ENCODE results near the gene ERC2.

ERC2 gene

DNA sequence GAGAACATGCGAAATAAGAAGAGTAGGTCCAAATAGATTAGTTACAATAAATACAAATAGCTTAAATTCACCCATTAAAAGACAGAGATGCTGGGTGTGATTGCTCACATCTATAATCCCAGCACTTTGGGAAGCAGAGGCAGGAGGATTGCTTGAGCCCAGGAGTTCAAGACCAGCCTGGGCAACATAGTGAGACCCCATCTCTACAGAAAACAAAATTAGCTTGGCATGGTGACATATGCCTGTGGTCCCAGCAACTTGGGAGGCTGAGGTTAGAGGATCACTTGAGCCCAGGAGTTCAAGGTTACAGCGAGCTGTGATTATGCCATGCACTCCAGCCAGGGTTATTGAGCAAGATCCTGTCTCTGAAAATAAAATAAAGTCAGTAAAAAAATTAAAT, 872.1 kb downstream of the ERC2 start:
- DNase-seq, result no peak
- no peak overlapping the region for H3K4me3 Mint-ChIP-seq
- no peaks in the 10 kb centered on the region for H3K27me3 Mint-ChIP-seq
- no peak for ATAC-seq (replicated peaks)
- H3K4me1 Mint-ChIP-seq (ENCODE audit: low read depth in 2 of 2), result no peaks in the 10 kb centered on the region
- no peaks in the 10 kb centered on the region for H3K36me3 Mint-ChIP-seq (ENCODE audit: insufficient read depth)
- H3K27ac Mint-ChIP-seq, result no peak overlapping the region
- H3K9me3 Mint-ChIP-seq, result peaks cover 0 to 15% of the 10 kb centered on the region in 2 donors

DNA sequence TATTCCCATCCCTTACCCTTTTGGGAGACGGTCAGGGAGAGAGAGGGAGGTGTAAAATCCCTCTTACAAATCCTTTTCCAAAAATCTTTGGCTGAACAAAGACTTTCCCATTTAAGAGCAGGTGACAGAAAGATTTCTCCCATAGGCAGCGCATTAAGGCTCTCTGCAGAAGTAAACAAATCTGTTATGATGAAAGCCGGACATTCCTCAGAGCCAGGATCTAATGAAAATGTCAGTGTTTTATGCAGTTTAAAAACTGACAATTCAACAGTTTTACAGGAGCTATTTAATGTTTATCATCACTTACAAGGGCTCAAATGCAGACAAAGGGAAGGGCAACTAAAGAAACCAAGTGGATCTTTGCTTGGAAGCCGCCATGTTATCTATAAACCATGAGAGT, 872.8 kb downstream of the ERC2 start:
- no peak for DNase-seq
- no peak for ATAC-seq (replicated peaks)
- Mint-ChIP-seq H3K9me3 (peaks cover 0 to 15% of the 10 kb centered on the region in 2 donors), H3K4me3 (no peak overlapping the region), H3K4me1 (ENCODE audit: low read depth in 2 of 2) (no peaks in the 10 kb centered on the region), H3K27me3 (no peaks in the 10 kb centered on the region), H3K27ac (no peak overlapping the region), H3K36me3 (ENCODE audit: insufficient read depth) (no peaks in the 10 kb centered on the region)

DNA sequence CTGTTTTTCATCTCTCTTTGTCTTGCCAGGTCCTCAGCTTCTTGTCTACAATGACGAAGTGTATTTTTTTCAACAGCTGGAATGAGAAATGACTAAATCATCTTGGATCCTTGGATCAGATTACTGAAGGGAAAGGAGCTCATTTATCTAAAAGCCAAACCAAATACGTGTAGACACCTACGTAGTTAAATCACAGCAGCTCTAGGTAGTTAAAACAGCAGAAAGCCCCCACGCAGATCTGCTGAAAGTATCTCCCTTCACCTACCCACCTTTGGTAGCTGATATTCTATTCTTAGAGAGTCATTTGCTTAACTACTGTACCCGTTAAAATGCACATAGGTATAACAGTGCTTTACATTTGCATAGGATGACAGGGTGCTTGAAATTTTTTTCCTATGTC, 875.7 kb downstream of the ERC2 start:
- DNase-seq (no peak), ATAC-seq (replicated peaks) (no peak)
- H3K27ac Mint-ChIP-seq, result no peak overlapping the region
- no peaks in the 10 kb centered on the region for H3K4me1 Mint-ChIP-seq (ENCODE audit: low read depth in 2 of 2)
- H3K27me3 Mint-ChIP-seq, result no peaks in the 10 kb centered on the region
- no peak overlapping the region for H3K4me3 Mint-ChIP-seq
- H3K36me3 Mint-ChIP-seq (ENCODE audit: insufficient read depth), result no peaks in the 10 kb centered on the region
- H3K9me3 Mint-ChIP-seq, result peaks cover 7 to 13% of the 10 kb centered on the region in 2 donors

DNA sequence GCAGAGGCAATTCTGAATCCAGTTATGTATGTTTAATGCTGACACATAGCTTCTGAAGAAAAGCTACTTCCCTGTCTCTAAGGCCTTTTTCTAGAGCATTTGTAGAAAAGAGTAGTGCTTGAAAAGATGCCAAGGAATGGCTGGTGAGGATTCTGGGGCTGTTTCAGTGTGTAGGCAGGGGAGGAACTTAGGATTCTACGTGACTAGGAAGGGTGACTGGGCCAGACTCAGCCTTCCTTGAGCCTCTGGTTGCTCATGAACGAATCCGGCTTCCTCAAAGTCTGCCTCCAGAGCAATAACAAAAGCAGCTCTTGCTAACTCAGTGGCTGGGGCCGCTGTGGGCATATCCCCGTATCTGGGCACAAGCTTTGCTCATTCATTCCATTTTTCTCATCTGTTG, 876.4 kb downstream of the ERC2 start:
- Mint-ChIP-seq H3K27ac (no peak overlapping the region), H3K4me3 (no peak overlapping the region), H3K4me1 (ENCODE audit: low read depth in 2 of 2) (no peaks in the 10 kb centered on the region), H3K9me3 (peaks cover 7 to 11% of the 10 kb centered on the region in 2 donors), H3K36me3 (ENCODE audit: insufficient read depth) (no peaks in the 10 kb centered on the region), H3K27me3 (no peaks in the 10 kb centered on the region)
- DNase-seq, result no peak
- no peak for ATAC-seq (replicated peaks)

DNA sequence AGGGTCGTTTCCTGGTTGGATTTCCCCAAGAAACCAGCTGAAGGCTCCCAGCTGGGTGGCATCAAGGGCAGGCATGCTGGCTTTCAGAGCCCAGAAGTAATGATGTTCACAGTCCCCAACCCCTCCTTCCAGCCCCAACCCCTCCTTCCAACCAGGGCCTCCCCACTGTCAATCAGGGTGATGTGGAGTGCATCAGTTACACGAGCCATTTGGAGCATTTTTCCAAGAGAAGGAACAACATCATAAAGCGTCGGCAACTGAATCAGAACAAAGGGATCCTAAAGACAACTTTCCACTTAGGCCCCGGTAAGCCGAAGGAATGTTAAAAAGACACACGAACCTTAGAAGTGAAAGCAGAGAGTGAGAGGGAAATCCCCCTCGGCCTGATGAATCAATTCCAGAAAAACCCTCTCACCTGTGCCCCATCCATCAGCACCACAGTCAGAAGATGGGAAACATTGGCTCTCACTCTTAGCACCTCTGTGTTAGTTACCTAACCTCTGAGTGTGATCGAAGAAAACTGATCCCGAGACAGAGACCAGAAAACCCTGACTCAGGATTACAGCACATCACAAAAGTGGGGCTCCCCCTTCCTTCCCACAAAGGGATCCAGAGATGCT, 880.0 kb downstream of the ERC2 start:
- Mint-ChIP-seq H3K4me1 (ENCODE audit: low read depth in 2 of 2) (no peaks in the 10 kb centered on the region), H3K36me3 (ENCODE audit: insufficient read depth) (no peaks in the 10 kb centered on the region), H3K4me3 (no peak overlapping the region), H3K9me3 (peaks cover 4 to 7% of the 10 kb centered on the region in 2 donors), H3K27me3 (no peaks in the 10 kb centered on the region), H3K27ac (no peak overlapping the region)
- no peak for ATAC-seq (replicated peaks)
- DNase-seq, result no peak

DNA sequence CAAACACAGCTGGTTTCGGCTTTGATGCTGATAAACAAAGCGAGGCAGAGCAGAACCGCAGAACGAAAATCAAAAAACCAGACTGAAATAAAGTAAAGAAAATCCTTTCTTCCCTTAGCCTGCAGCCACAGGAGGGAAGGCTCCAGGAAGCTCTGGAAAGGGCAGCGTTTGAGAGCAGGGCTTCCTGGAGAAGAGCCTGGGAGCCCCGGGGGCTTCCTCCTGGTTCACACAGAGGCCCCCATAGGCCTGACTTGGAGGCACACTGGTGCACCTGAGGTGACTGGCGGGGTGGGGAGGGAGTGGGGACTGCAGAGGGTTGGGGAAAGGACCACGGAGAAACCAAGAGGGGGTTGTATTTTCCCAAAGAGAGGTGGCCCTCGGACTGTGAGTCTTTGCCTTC, 882.4 kb downstream of the ERC2 start:
- DNase-seq (no peak), ATAC-seq (replicated peaks) (no peak)
- Mint-ChIP-seq H3K27ac (no peak overlapping the region), H3K4me1 (ENCODE audit: low read depth in 2 of 2) (no peaks in the 10 kb centered on the region), H3K36me3 (ENCODE audit: insufficient read depth) (no peaks in the 10 kb centered on the region), H3K27me3 (no peaks in the 10 kb centered on the region), H3K4me3 (no peak overlapping the region), H3K9me3 (peaks cover 3 to 7% of the 10 kb centered on the region in 2 donors)

DNA sequence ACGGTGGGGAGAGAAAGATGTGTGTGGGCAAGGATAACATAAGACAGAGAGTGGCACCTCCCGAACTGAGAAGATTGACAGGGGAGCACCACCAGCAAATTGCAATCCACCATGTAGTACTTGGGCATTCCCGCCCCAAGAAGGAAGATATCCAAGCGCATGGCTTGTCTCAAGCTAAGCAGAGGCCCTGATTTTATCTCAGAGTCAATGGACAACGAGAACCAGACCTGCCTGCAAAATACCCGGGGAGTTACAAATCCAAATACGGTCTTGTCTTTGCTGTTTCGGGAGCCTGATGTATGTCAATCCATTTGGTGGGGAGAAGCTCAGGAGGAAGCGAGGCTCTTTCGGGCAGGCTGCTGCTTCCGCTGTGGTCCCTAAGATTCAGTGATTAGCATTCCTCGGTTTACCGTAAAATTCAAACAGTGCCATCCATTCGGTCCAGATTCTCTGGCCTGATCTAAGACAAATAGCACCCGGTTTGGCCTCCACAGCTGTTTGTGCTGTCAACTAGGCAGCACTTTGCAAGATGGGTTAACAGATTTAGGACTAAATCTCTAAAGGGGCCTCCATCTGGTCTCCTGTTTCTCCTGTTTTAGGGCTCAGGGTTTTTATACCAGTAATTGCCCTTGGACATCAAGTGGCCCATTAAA, 883.4 kb downstream of the ERC2 start:
- Mint-ChIP-seq H3K4me1 (ENCODE audit: low read depth in 2 of 2) (no peaks in the 10 kb centered on the region), H3K36me3 (ENCODE audit: insufficient read depth) (no peaks in the 10 kb centered on the region), H3K27ac (no peak overlapping the region), H3K4me3 (no peak overlapping the region), H3K27me3 (no peaks in the 10 kb centered on the region), H3K9me3 (peaks cover 4 to 7% of the 10 kb centered on the region in 2 donors)
- DNase-seq (no peak), ATAC-seq (replicated peaks) (no peak)

DNA sequence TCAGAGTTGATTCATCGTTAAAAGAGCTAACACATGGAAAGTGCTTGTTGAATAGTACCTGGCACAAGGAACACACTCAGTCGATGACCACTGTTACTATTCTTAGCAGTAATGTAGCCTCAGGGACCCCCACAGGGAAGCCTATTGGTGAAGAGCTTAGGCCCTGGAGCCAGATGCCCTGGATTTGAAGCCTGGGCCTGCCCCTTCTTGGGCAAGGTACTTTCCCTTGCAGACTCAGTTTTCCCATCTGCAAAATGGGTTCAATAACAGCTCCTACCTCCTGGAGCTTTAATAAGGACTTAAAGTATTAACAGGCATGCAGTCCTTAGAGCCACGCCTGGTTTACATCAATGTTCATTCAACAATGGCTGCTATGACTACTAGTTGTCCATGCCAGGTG, 884.2 kb downstream of the ERC2 start:
- no peaks in the 10 kb centered on the region for H3K4me1 Mint-ChIP-seq (ENCODE audit: low read depth in 2 of 2)
- H3K27me3 Mint-ChIP-seq, result no peaks in the 10 kb centered on the region
- no peak overlapping the region for H3K4me3 Mint-ChIP-seq
- no peaks in the 10 kb centered on the region for H3K36me3 Mint-ChIP-seq (ENCODE audit: insufficient read depth)
- ATAC-seq (replicated peaks) (no peak), DNase-seq (no peak)
- H3K27ac Mint-ChIP-seq, result no peak overlapping the region
- H3K9me3 Mint-ChIP-seq, result peaks cover 4% of the 10 kb centered on the region in 2 donors

DNA sequence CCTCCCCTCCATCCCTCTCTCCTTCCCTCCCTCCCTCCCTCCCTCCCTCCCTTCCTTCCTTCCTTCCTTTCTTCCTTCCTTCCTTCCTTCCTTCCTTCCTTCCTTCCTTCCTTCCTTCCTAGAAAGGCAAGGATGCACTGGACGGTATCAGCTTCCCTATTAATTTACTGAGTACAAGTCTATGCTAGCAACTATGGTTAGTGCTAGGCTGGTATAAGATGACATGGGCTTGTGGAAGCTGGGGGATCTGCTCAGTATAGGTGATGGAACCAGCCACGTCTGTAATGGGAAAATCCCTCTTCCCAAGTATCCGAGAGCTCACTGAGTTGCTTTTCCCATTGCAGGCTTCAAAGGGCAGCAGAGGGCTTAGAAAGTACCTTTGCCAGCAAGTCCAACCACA, 884.8 kb downstream of the ERC2 start:
- DNase-seq, result no peak
- no peaks in the 10 kb centered on the region for H3K36me3 Mint-ChIP-seq (ENCODE audit: insufficient read depth)
- no peak overlapping the region for H3K27ac Mint-ChIP-seq
- H3K27me3 Mint-ChIP-seq, result no peaks in the 10 kb centered on the region
- H3K9me3 Mint-ChIP-seq, result peaks cover 4 to 8% of the 10 kb centered on the region in 2 donors
- no peak overlapping the region for H3K4me3 Mint-ChIP-seq
- H3K4me1 Mint-ChIP-seq (ENCODE audit: low read depth in 2 of 2), result no peaks in the 10 kb centered on the region
- ATAC-seq (replicated peaks), result no peak

DNA sequence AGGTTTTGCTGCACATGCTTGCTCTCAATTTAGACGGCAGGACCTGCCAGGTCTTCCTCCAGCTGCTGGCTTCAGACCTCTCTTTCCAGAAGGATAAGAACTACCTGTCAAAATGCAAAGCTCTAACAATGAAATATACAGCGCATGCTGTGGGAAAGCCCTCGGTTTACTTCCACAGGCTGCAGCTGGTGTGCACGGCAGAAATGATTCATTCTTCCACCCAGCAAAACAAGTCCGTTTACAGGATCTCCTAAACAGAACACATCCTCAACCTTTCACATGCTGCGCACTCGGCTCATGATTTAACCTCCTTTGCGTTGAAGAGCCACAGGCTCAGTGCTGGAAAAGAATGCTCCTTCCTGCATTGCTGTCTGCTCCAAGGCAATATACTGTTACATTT, 888.8 kb downstream of the ERC2 start:
- Mint-ChIP-seq H3K36me3 (ENCODE audit: insufficient read depth) (no peaks in the 10 kb centered on the region), H3K9me3 (peaks cover 8 to 9% of the 10 kb centered on the region in 2 donors), H3K27ac (no peak overlapping the region), H3K4me1 (ENCODE audit: low read depth in 2 of 2) (no peaks in the 10 kb centered on the region), H3K4me3 (no peak overlapping the region), H3K27me3 (no peaks in the 10 kb centered on the region)
- no peak for ATAC-seq (replicated peaks)
- DNase-seq, result no peak

DNA sequence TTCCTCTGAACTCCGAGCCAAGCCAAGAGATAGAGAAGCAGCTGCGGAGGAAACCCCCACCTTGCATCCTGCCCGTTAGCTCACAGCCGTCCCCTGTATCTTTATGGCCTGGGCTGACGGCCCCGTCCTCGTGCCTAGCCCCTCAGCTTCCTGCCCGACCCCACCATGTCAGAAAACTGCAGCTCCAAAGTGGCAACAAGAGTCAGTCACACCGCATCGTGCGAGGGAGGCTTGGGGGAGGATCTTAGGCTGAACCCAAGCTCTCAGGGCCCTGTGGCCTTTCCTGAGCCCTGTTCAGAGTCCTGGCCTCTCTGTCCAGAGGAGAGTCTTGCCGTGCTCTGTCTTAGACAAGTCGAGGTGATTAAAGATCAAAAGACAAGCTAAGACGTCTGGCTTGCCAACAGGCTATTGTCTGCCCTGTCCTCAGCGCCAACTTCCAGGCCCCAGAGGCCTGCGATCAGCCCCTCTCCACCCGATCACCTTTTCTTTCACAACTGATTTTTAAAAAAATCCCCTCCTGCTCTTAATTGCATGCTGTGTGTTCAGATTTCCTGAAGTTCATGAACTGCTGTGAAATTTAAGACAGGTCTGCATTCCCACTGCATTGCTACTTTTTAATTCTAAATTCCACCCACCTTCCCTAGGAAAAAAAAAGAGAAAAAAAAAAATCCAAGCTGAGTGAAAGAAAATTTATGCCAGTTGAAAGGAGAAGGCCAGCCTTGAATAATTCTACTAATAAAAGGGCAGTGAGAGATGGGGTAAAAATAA, 891.5 kb downstream of the ERC2 start:
- ATAC-seq (replicated peaks), result no peak
- no peaks in the 10 kb centered on the region for H3K27me3 Mint-ChIP-seq
- H3K36me3 Mint-ChIP-seq (ENCODE audit: insufficient read depth), result no peaks in the 10 kb centered on the region
- no peak overlapping the region for H3K4me3 Mint-ChIP-seq
- H3K27ac Mint-ChIP-seq, result no peak overlapping the region
- no peaks in the 10 kb centered on the region for H3K4me1 Mint-ChIP-seq (ENCODE audit: low read depth in 2 of 2)
- DNase-seq, result no peak
- peaks cover 9 to 10% of the 10 kb centered on the region in 2 donors for H3K9me3 Mint-ChIP-seq

DNA sequence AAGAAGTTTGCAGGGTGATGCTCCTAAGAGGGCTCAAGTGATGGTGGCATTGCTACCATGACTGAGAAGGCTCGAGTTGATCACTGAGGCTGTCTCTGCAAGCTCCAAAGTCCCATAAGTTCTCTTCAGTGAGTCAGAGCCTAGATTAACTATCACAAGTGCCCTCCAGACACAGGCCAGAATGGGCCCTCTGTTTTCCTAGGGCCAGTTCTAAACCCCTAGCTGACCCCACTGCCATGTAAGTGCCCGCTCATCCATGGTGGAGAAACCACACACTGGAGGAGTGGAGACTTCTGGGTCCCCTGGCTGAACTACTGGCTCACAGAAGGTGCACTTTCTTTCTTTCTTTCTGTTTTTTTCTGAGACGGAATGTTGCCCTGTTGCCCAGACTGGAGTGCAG, 893.6 kb downstream of the ERC2 start:
- Mint-ChIP-seq H3K9me3 (peaks cover 9 to 12% of the 10 kb centered on the region in 2 donors), H3K4me1 (ENCODE audit: low read depth in 2 of 2) (no peaks in the 10 kb centered on the region), H3K36me3 (ENCODE audit: insufficient read depth) (no peaks in the 10 kb centered on the region), H3K27me3 (no peaks in the 10 kb centered on the region), H3K4me3 (no peak overlapping the region), H3K27ac (no peak overlapping the region)
- ATAC-seq (replicated peaks) (no peak), DNase-seq (no peak)

DNA sequence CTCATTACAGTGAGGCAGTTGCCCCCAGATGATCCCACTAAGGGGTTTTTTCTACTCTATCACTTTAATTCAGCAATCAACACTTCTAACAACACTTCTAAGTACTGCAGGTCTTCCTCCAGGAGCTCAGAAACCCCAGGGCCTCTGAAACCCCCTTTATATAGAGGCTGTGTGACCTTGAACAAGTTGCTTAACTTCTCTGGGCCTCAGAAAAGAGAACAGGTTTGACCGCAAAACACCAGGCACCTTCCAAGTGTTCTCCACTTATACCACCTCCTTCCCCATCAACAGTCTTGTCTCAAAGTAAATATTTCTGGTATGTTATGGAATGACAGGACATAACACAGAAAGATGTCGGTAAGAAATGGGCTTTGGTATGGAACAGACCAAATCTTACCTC, 895.5 kb downstream of the ERC2 start:
- Mint-ChIP-seq H3K27ac (no peak overlapping the region), H3K4me3 (no peak overlapping the region), H3K36me3 (ENCODE audit: insufficient read depth) (no peaks in the 10 kb centered on the region), H3K4me1 (ENCODE audit: low read depth in 2 of 2) (no peaks in the 10 kb centered on the region), H3K27me3 (no peaks in the 10 kb centered on the region), H3K9me3 (peaks cover 9 to 10% of the 10 kb centered on the region in 2 donors)
- ATAC-seq (replicated peaks) (no peak), DNase-seq (no peak)

DNA sequence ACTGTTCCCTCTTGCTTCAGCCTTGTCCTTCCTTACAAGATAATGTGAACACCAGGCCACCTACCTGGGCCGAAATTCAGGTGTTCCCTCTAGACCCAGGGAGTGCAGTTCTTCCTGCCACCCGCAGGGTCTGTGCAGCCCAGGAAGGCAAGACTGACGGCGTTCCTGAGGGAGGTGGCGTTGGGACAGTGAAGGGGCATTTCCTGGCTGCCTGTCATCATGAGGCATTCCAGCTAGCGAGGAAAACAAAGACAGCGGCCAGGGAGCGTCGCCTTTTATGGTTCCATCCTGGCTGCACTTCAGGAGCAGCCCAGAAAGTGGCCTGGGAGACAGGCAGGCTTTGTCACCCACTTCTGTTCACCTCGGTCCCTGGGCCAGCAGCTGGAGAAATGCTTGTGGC, 896.4 kb downstream of the ERC2 start:
- DNase-seq (no peak), ATAC-seq (replicated peaks) (no peak)
- Mint-ChIP-seq H3K27me3 (no peaks in the 10 kb centered on the region), H3K9me3 (peaks cover 13 to 16% of the 10 kb centered on the region in 2 donors), H3K27ac (no peak overlapping the region), H3K36me3 (ENCODE audit: insufficient read depth) (no peaks in the 10 kb centered on the region), H3K4me1 (ENCODE audit: low read depth in 2 of 2) (no peaks in the 10 kb centered on the region), H3K4me3 (no peak overlapping the region)
